A549 (cell line): Measurements from ENCODE around the gene COPB1. TPM values are rescaled to one million over a fixed set of nuclear protein-coding genes. Genes with fewer than 3 reads are reported as not detected.

Experiments
- ATAC-seq, 2 experiments: fragments of 200-7000 bp in 1 of 2; fragments of >200 bp in 1 of 2; cut with Nextera tagmentation in 1 of 2; cut with Tn5 transposase in 1 of 2; 3 replicates each; pipeline versions ENCODE4 v1.8.0 to v1.9.1; 2018 to 2020; ENCODE audit warnings: mild to moderate bottlenecking in 1 of 2, moderate library complexity in 1 of 2
- CTCF ChIA-PET: fragments of 300-600 bp; sonication (Branson Sonifier 250); formaldehyde crosslinking; extraction: SDS; loops from one replicate; lab custom pipeline; 2021; ENCODE audit warnings: antibody characterized with exemption, inconsistent platforms; lab: Yijun Ruan, JAX
- POLR2A ChIA-PET: fragments of 350-600 bp; formaldehyde crosslinking; extraction: SDS; loops from one replicate; lab custom pipeline; 2021; ENCODE audit warnings: antibody characterized with exemption, inconsistent platforms; lab: Yijun Ruan, JAX
- DNase-seq, 2 experiments: peaks; one replicate each; pipeline versions ENCODE4 v3.0.0 to v3.0.0-alpha.2; 2011 to 2016; ENCODE audit warnings: low read depth in 1 of 2, low spot score in 1 of 2
- FAIRE-seq: peaks from 2 replicates; lab custom pipeline; 2011; peaks lifted over from hg19 to GRCh38; lab: Jason Lieb, UNC
- H3K27ac ChIP-seq, 2 experiments: fragments of >200 bp; sonication (Bioruptor Twin); formaldehyde crosslinking; 3 replicates each; pipeline ENCODE4 v1.5.1; 2016 to 2017
- H3K4me1 ChIP-seq: fragments of >200 bp; sonication (Bioruptor Twin); formaldehyde crosslinking; 3 replicates; pipeline ENCODE4 v1.6.1; 2016
- H3K4me2 ChIP-seq: fragments of >200 bp; sonication (Bioruptor Twin); formaldehyde crosslinking; 3 replicates; pipeline ENCODE4 v1.6.1; 2016
- H3K4me3 ChIP-seq: fragments of >200 bp; sonication (Bioruptor Twin); formaldehyde crosslinking; 3 replicates; pipeline ENCODE4 v1.5.1; 2016
- H3K9me3 ChIP-seq: fragments of >200 bp; sonication (Bioruptor Twin); formaldehyde crosslinking; 3 replicates; pipeline ENCODE4 v1.6.1; 2016
- BCL3 ChIP-seq: fragments of >200 bp; sonication (Bioruptor Twin); formaldehyde crosslinking; IDR thresholded peaks from 3 replicates; pipeline ENCODE4 v1.6.1; 2016
- CEBPB ChIP-seq, 2 experiments: fragments of >200 bp in 1 of 2; sonication (Bioruptor Twin) in 1 of 2; formaldehyde crosslinking in 1 of 2; IDR thresholded peaks; 2 replicates each; pipeline ENCODE4 v1.6.1; 2012 to 2016
- CHD4 ChIP-seq: fragments of 200-600 bp; sonication (generic); IDR thresholded peaks from 2 replicates; pipeline ENCODE4 v1.6.1; 2016; ENCODE audit warnings: antibody characterized with exemption, mild to moderate bottlenecking, borderline replicate concordance
- EHMT2 ChIP-seq: fragments of 200-600 bp; sonication (generic); IDR thresholded peaks from 2 replicates; pipeline ENCODE4 v1.6.1; 2016; ENCODE audit warnings: antibody characterized with exemption, low read depth, mild to moderate bottlenecking, moderate library complexity
- ELK1 ChIP-seq: fragments of 150-350 bp; IDR thresholded peaks from 2 replicates; pipeline ENCODE4 v1.6.1; 2014; ENCODE audit warnings: low read depth, mild to moderate bottlenecking, low read length
- EP300 ChIP-seq, 2 experiments: fragments of >200 bp; sonication (Bioruptor Twin); formaldehyde crosslinking; IDR thresholded peaks; 2 replicates in 1 of 2; 3 replicates in 1 of 2; pipeline ENCODE4 v1.6.1; 2016 to 2017
- ESRRA ChIP-seq: fragments of 150-350 bp; IDR thresholded peaks from 2 replicates; pipeline ENCODE4 v1.6.1; 2014; ENCODE audit warnings: mild to moderate bottlenecking, low read length, borderline replicate concordance
- FOSB ChIP-seq: fragments of 250-450 bp; sonication (Bioruptor Pico); IDR thresholded peaks from 2 replicates; pipeline ENCODE4 v1.5.0; 2020; ENCODE audit warnings: mild to moderate bottlenecking, moderate library complexity
- FOSL2 ChIP-seq, 2 experiments: fragments of 450-650 bp in 1 of 2; fragments of >200 bp in 1 of 2; sonication (Bioruptor Twin) in 1 of 2; formaldehyde crosslinking; IDR thresholded peaks; 2 replicates each; pipeline versions ENCODE4 v1.5.0 to v1.6.1; 2016 to 2020; ENCODE audit warnings: mild to moderate bottlenecking in 1 of 2, moderate library complexity in 1 of 2
- HOXA7 ChIP-seq: fragments of 250-450 bp; sonication (Bioruptor Pico); IDR thresholded peaks from 2 replicates; pipeline ENCODE4 v1.5.0; 2020; ENCODE audit warnings: mild to moderate bottlenecking, moderate library complexity
- HOXB5 ChIP-seq: fragments of 250-450 bp; sonication (Bioruptor Pico); IDR thresholded peaks from 2 replicates; pipeline ENCODE4 v1.5.0; 2020; ENCODE audit warnings: mild to moderate bottlenecking, moderate library complexity
- KDM1A ChIP-seq: fragments of 200-600 bp; sonication (generic); IDR thresholded peaks from 2 replicates; pipeline ENCODE4 v1.6.1; 2016; ENCODE audit warnings: low read depth, mild to moderate bottlenecking
- MAZ ChIP-seq: fragments of 150-350 bp; IDR thresholded peaks from 2 replicates; pipeline ENCODE4 v1.6.1; 2014; ENCODE audit warnings: antibody characterized with exemption, low read depth, low read length, borderline replicate concordance
- NR3C1 ChIP-seq: fragments of >200 bp; sonication (Bioruptor Twin); formaldehyde crosslinking; IDR thresholded peaks from 3 replicates; pipeline ENCODE4 v1.6.1; 2017
- PBX3 ChIP-seq: IDR thresholded peaks from 2 replicates; pipeline ENCODE4 v1.6.1; 2012
- PHF8 ChIP-seq: fragments of 200-600 bp; sonication (generic); IDR thresholded peaks from 2 replicates; pipeline ENCODE4 v1.6.1; 2016; ENCODE audit warnings: low read depth, mild to moderate bottlenecking, antibody characterized with exemption, moderate library complexity, borderline replicate concordance
- POLR2A ChIP-seq: IDR thresholded peaks from 2 replicates; pipeline ENCODE4 v1.6.1; 2012; ENCODE audit warnings: mild to moderate bottlenecking, low read length
- RAD21 ChIP-seq, 2 experiments: fragments of >200 bp in 1 of 2; sonication (Bioruptor Twin) in 1 of 2; formaldehyde crosslinking in 1 of 2; IDR thresholded peaks in 1 of 2; conservative IDR thresholded peaks in 1 of 2; 2 replicates in 1 of 2; 3 replicates in 1 of 2; pipeline ENCODE4 v1.6.1; 2012 to 2018; ENCODE audit warnings: inconsistent platforms in 1 of 2
- RCOR1 ChIP-seq: fragments of 150-350 bp; IDR thresholded peaks from 2 replicates; pipeline ENCODE4 v1.6.1; 2014; ENCODE audit warnings: antibody characterized with exemption, low read length, low read depth
- SMC3 ChIP-seq: fragments of >200 bp; sonication (Bioruptor Twin); formaldehyde crosslinking; IDR thresholded peaks from 3 replicates; pipeline ENCODE4 v1.6.1; 2018; ENCODE audit warnings: inconsistent platforms
- USF2 ChIP-seq: fragments of 450-650 bp; IDR thresholded peaks from 2 replicates; pipeline ENCODE4 v1.6.1; 2014; ENCODE audit warnings: antibody characterized with exemption
- WGBS: methylation state at CpG from one replicate; pipeline ENCODE4 v1.1.6; 2017; ENCODE audit errors: missing lambda C conversion rate; 5-methylcytosine and 5-hydroxymethylcytosine counted together
- polyA plus RNA-seq, 4 experiments: library from polyadenylated mRNA; depleted of rRNA in 3 of 4; stranded (reverse); fragments of >200 nt; fragmentation: RNase III in 1 of 4; extraction: RNeasy Plus Mini Kit Qiagen cat#74134 plus additional on column Dnase treatment in 1 of 4; gene quantifications; 2 replicates in 3 of 4; 3 replicates in 1 of 4; pipeline ENCODE4 v1.2.3, GENCODE V29; 2011 to 2017

The COPB1 gene
- polyA plus RNA-seq, 2 of the 4 experiments (the other 2 are of a cell fraction): 128 to 232 TPM

GRCh38 chr11:14414470-14415461 lies 84.8 kb downstream of the COPB1 start:
- Histone ChIP-seq H3K9me3 (no peaks in the 10 kb centered on the region), H3K4me2 (no peak overlapping the region), H3K27ac (peak overlapping the region in 1 of 2 experiments; percentile 43; a peak in 2 of 6 replicates), H3K4me3 (no peak overlapping the region), H3K4me1 (peaks cover 30% of the 10 kb centered on the region)
- 0 out of 6 replicates have a peak, but pooled peaks of 1 of the 2 experiments have one; percentile 13 for ATAC-seq
- WGBS: 51% methylated on average over 7 of the region's 7 CpGs
- peak; percentile 59 for FAIRE-seq
- ChIA-PET CTCF (interaction anchor here (1.0 to 5.6 kb wide), 5 partner anchors 7 to 114 kb away, joined by 3 to 127 read pairs (median 18); no protein-coding TSS in a partner anchor), POLR2A (no interaction called here)
- no peak for TF ChIP-seq BCL3
- no peak for TF ChIP-seq EHMT2
- no peak for DNase-seq

GRCh38 chr11:14413307-14414069 lies 86.1 kb downstream of the COPB1 start:
- DNase-seq: peak in 1 of 2 experiments; percentile 20
- Histone ChIP-seq H3K27ac (peak overlapping the region in 1 of 2 experiments; percentile 1; a peak in 1 of 6 replicates), H3K4me2 (no peak overlapping the region), H3K4me3 (no peak overlapping the region), H3K4me1 (peaks cover 26% of the 10 kb centered on the region), H3K9me3 (no peaks in the 10 kb centered on the region)
- no peak for TF ChIP-seq MAZ
- 0 out of 5 replicates have a peak, but pooled peaks of 1 of the 2 experiments have one; percentile 4 for TF ChIP-seq RAD21 (conservative IDR thresholded peaks at IDR 0.05 in 1 of 2, IDR thresholded peaks at IDR 0.05 in 1 of 2)
- TF ChIP-seq PBX3: no peak
- no peak for TF ChIP-seq KDM1A
- TF ChIP-seq ESRRA: no peak
- 92% methylated on average over 4 of the region's 4 CpGs for WGBS
- POLR2A ChIA-PET: no interaction called here
- no peak for FAIRE-seq
- CTCF ChIA-PET: interaction anchor here (0.9 to 3.1 kb wide), 8 partner anchors 9 to 112 kb away, joined by 3 to 20 read pairs (median 4); no protein-coding TSS in a partner anchor
- peak in 1 of 2 experiments; percentile 63; a peak in 3 of 6 replicates for ATAC-seq

GRCh38 chr11:14411818-14412217 lies 87.8 kb downstream of the COPB1 start:
- peaks cover 26% of the 10 kb centered on the region for H3K4me1 ChIP-seq
- H3K4me2 ChIP-seq: 0 out of 3 replicates have a peak overlapping the region, but pooled peaks have one; percentile 1
- FAIRE-seq: no peak
- POLR2A ChIA-PET: no interaction called here
- CTCF ChIA-PET: interaction anchor here (0.8 to 3.1 kb wide), 4 partner anchors 34 to 111 kb away, joined by 3 to 20 read pairs (median 10); no protein-coding TSS in a partner anchor
- peak overlapping the region in 1 of 2 experiments; percentile 30; a peak in 2 of 6 replicates for H3K27ac ChIP-seq
- H3K4me3 ChIP-seq: no peak overlapping the region
- H3K9me3 ChIP-seq: no peaks in the 10 kb centered on the region
- TF ChIP-seq CEBPB (IDR thresholded peaks at IDR 0.05): 0 out of 4 replicates have a peak, but pooled peaks of 1 of the 2 experiments have one; percentile 9
- TF ChIP-seq RCOR1: no peak
- TF ChIP-seq FOSL2 (IDR thresholded peaks at IDR 0.05): no peak
- no peak for TF ChIP-seq FOSL2 (CRISPR knock-in tag; IDR thresholded peaks at IDR 0.05)
- peak; percentile 28 to 49; a peak in 2 of 6 replicates for ATAC-seq
- no peak for DNase-seq

GRCh38 chr11:14409891-14410290 lies 89.7 kb downstream of the COPB1 start:
- WGBS: 64% methylated on average over 3 of the region's 3 CpGs
- ChIA-PET CTCF (interaction anchor here (1.8 to 3.5 kb wide), 3 partner anchors 9 to 109 kb away, joined by 5 to 14 read pairs (median 11); no protein-coding TSS in a partner anchor), POLR2A (no interaction called here)
- DNase-seq (no peak), ATAC-seq (no peak), FAIRE-seq (no peak)
- H3K27ac ChIP-seq: no peak overlapping the region
- peaks cover 20% of the 10 kb centered on the region for H3K4me1 ChIP-seq
- H3K4me3 ChIP-seq: no peak overlapping the region
- H3K4me2 ChIP-seq: no peak overlapping the region
- no peaks in the 10 kb centered on the region for H3K9me3 ChIP-seq
- TF ChIP-seq CHD4 (no peak), EP300 (IDR thresholded peaks at IDR 0.05) (no peak), USF2 (no peak), PHF8 (no peak), POLR2A (no peak), HOXB5 (no peak), NR3C1 (no peak), ESRRA (no peak), ELK1 (no peak), RCOR1 (no peak), SMC3 (no peak), KDM1A (no peak), HOXA7 (CRISPR knock-in tag) (no peak), FOSB (CRISPR knock-in tag) (no peak)
